HepG2 (cell line): Measurements from ENCODE around the gene VAPB. TPM values are rescaled to one million over a fixed set of nuclear protein-coding genes. Genes with fewer than 3 reads are reported as not detected.

Source experiments
- ATAC-seq: fragments of 200-7000 bp; cut with Tn5 transposase; 3 replicates; pipeline ENCODE4 v1.9.1; 2020; ENCODE audit warnings: mild to moderate bottlenecking, moderate library complexity
- BruUV-seq: library from RNA; stranded (reverse); fragments of 400-500 nt; replicated peaks from 2 replicates; lab custom pipeline; 2021; lab: Mats Ljungman, UMichigan
- CTCF ChIA-PET: fragments of 300-600 bp; formaldehyde crosslinking; extraction: SDS; loops from one replicate; lab custom pipeline; 2021; ENCODE audit warnings: low total read pairs, inconsistent platforms, low intra/inter-chr PET ratio; lab: Yijun Ruan, JAX
- POLR2A ChIA-PET: fragments of 350-600 bp; sonication (Branson Sonifier 250); formaldehyde crosslinking; loops from one replicate; lab custom pipeline; 2020; ENCODE audit warnings: antibody characterized with exemption, inconsistent platforms; lab: Yijun Ruan, JAX
- DNase-seq: peaks from one replicate; pipeline ENCODE4 v3.0.0-alpha.2; 2015; ENCODE audit warnings: low spot score
- FAIRE-seq: peaks from 3 replicates; lab custom pipeline; 2011; peaks lifted over from hg19 to GRCh38; lab: Jason Lieb, UNC
- H2AFZ ChIP-seq: one replicate; pipeline ENCODE4 v1.6.1; 2011; ENCODE audit warnings: low read length, inconsistent platforms
- H3K27ac ChIP-seq: fragments of 300-600 bp; 3 replicates; pipeline ENCODE4 v1.8.0; 2011; ENCODE audit warnings: mixed run types, mild to moderate bottlenecking, mixed read lengths, low read length, inconsistent platforms; ENCODE audit not compliant: insufficient read depth; ENCODE audit errors: extremely low read length
- H3K27me3 ChIP-seq, 2 experiments: fragments of 200-600 bp in 1 of 2; 2 replicates in 1 of 2; 3 replicates in 1 of 2; pipeline versions ENCODE4 v1.6.0 to v1.8.0; 2011; ENCODE audit warnings: low read length in 2 of 2, mild to moderate bottlenecking in 2 of 2, moderate library complexity in 2 of 2, inconsistent platforms in 1 of 2; ENCODE audit not compliant: insufficient read depth in 2 of 2, control insufficient read depth in 1 of 2
- H3K36me3 ChIP-seq, 2 experiments: fragments of 200-600 bp in 1 of 2; replicated peaks in 1 of 2; 2 replicates in 1 of 2; 3 replicates in 1 of 2; pipeline versions ENCODE4 v1.5.1 to v1.8.0; 2011; ENCODE audit warnings: low read length in 2 of 2, inconsistent platforms in 1 of 2; ENCODE audit not compliant: insufficient read depth in 2 of 2, control insufficient read depth in 1 of 2
- H3K4me1 ChIP-seq: 2 replicates; pipeline ENCODE4 v1.5.1; 2012; ENCODE audit warnings: low read length, inconsistent platforms; ENCODE audit not compliant: insufficient read depth
- H3K4me2 ChIP-seq: 2 replicates; pipeline ENCODE4 v1.6.0; 2011; ENCODE audit warnings: low read depth, low read length, inconsistent platforms
- H3K4me3 ChIP-seq, 3 experiments: fragments of 200-600 bp in 1 of 3; sonication (generic), shearing (Covaris generic) in 1 of 3; replicated peaks in 1 of 3; 2 replicates each; pipeline ENCODE4 v1.5.1; 2011 to 2016; ENCODE audit warnings: low read length in 3 of 3, inconsistent platforms in 2 of 3, low read depth in 2 of 3, mild to moderate bottlenecking in 2 of 3, control low read depth in 1 of 3, mixed read lengths in 1 of 3; ENCODE audit not compliant: insufficient read depth in 1 of 3
- H3K79me2 ChIP-seq: one replicate; pipeline ENCODE4 v1.6.1; 2011; ENCODE audit warnings: low read length, inconsistent platforms; ENCODE audit not compliant: insufficient read depth
- H3K9ac ChIP-seq: 2 replicates; pipeline ENCODE4 v1.6.0; 2011; ENCODE audit warnings: mild to moderate bottlenecking, low read depth, low read length, inconsistent platforms; ENCODE audit not compliant: insufficient read depth
- H3K9me3 ChIP-seq: 2 replicates; pipeline ENCODE4 v1.5.1; 2012; ENCODE audit warnings: mild to moderate bottlenecking, low read length
- H4K20me1 ChIP-seq: 2 replicates; pipeline ENCODE4 v1.6.0; 2011; ENCODE audit warnings: inconsistent platforms, mild to moderate bottlenecking, low read length, moderate library complexity; ENCODE audit not compliant: insufficient read depth
- ARID2 ChIP-seq: sonication (generic); formaldehyde crosslinking; IDR thresholded peaks from 2 replicates; pipeline ENCODE4 v1.8.1; 2022; ENCODE audit warnings: mild to moderate bottlenecking, missing genetic modification reagents, borderline replicate concordance
- FOXC1 ChIP-seq: sonication (generic); formaldehyde crosslinking; IDR thresholded peaks from 2 replicates; pipeline ENCODE4 v1.8.0; 2022; ENCODE audit warnings: mild to moderate bottlenecking, missing genetic modification reagents, borderline replicate concordance
- FOXK1 ChIP-seq: sonication (generic); formaldehyde crosslinking; IDR thresholded peaks from 2 replicates; pipeline ENCODE4 v1.4.0; 2020; ENCODE audit warnings: low read depth, missing genetic modification reagents, borderline replicate concordance
- FOXM1 ChIP-seq: sonication (generic); formaldehyde crosslinking; IDR thresholded peaks from 2 replicates; pipeline ENCODE4 v1.5.0; 2020; ENCODE audit warnings: missing genetic modification reagents
- IKZF4 ChIP-seq: sonication (generic); formaldehyde crosslinking; IDR thresholded peaks from 2 replicates; pipeline ENCODE4 v1.5.1; 2020; ENCODE audit warnings: borderline replicate concordance, mild to moderate bottlenecking, low read depth, missing genetic modification reagents; ENCODE audit errors: not compliant biosample characterization
- ZNF484 ChIP-seq: sonication (generic); formaldehyde crosslinking; IDR thresholded peaks from 2 replicates; pipeline ENCODE4 v1.5.1; 2020; ENCODE audit warnings: mild to moderate bottlenecking, low read depth, missing genetic modification reagents, borderline replicate concordance
- ZNF552 ChIP-seq: sonication (generic); formaldehyde crosslinking; IDR thresholded peaks from 2 replicates; pipeline ENCODE4 v1.9.0; 2022; ENCODE audit warnings: missing genetic modification reagents, mild to moderate bottlenecking, borderline replicate concordance
- ZNF672 ChIP-seq: sonication (generic); formaldehyde crosslinking; IDR thresholded peaks from 2 replicates; pipeline ENCODE4 v1.8.1; 2022; ENCODE audit warnings: missing genetic modification reagents
- WGBS: methylation state at CpG from one replicate; pipeline ENCODE4 v1.1.6; 2017; ENCODE audit warnings: low lambda C conversion rate; 5-methylcytosine and 5-hydroxymethylcytosine counted together
- in situ Hi-C: cut with HindIII; loops from 2 replicates; pipeline ENCODE4 v1.10.0; 2017; ENCODE audit warnings: low pct_unique_long_range_greater_than_20kb; ENCODE audit not compliant: extremely low pct_ligation_motif_present
- intact Hi-C: fragments of 100-400 bp; cut with micrococcal nuclease; formaldehyde crosslinking; loops from one replicate; pipeline ENCODE4 v1.10.0; 2022; ENCODE audit not compliant: unreplicated experiment
- polyA plus RNA-seq, 8 experiments: library from polyadenylated mRNA; depleted of rRNA in 3 of 8; stranded (reverse) in 7 of 8; unstranded in 1 of 8; fragments of >200 nt; fragmentation: Illumina TruSeq in 4 of 8; extraction: Trizol in 4 of 8; gene quantifications; 2 replicates each; pipeline versions ENCODE4 v1.2.1 to v1.2.3, GENCODE V29; 2011 to 2016; ENCODE audit warnings: low read depth in 4 of 8, missing spikeins in 1 of 8, mixed read lengths in 1 of 8; ENCODE audit not compliant: insufficient read depth in 1 of 8
- total RNA-seq, 5 experiments: library from RNA; depleted of rRNA; stranded (reverse); fragments of >200 nt; fragmentation: Illumina TruSeq; extraction: Trizol; gene quantifications; 2 replicates each; pipeline ENCODE4 v1.2.3, GENCODE V29; 2016; ENCODE audit warnings: low read depth in 1 of 5
- TF ChIP-seq, protein P1 (sequence below): sonication (generic); formaldehyde crosslinking; IDR thresholded peaks from 2 replicates; pipeline ENCODE4 v1.4.0; 2020; ENCODE audit warnings: missing genetic modification reagents

Gene VAPB
- total and polyA plus RNA-seq, 2 of the 13 experiments (the other 11 are each of a cell fraction or from before 2014, with no cell fraction given) = 18.6 to 48.5 TPM

DNA sequence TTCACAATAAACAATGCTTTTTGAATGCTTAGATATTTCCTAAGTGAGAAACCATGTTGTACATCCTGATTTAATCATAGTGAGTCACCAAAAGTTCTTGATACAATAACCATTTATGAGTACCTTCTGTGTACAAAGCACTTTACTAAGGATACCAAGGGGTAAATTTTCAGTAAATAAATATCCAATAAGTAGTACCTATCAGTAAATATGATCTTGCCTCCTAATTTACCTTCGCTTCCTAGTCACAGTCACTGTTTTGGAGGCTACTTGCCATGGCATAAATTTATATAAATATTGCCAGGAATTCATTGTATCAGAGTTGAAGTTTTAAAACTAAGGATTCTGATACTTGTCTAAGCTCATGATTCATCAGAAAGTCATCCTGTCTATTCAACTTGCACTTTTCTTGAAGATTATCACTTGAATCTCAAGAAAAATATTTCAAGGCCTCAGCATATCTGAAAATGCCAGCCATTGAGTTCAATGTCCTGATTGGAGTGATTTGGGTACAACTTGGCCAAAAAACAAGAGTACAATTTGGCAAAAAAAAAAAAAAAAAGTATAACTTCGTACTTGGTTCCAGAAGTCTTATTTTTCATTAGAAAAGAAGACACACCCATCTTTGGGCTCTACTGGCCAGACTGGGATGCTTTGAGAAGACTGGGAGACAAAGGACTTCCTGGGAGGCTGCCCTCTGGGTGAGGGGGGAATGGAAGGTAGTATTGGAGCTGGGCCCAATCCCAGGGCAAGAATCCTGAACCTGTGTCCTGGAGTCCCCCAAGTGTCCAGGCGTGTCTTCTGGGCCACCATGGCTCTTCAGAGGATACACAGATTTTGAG lies 46.7 kb upstream of the VAPB start:
- DNase-seq (no peak), ATAC-seq (no peak), FAIRE-seq (no peak)
- H3K27me3 ChIP-seq = no peaks in the 10 kb centered on the region
- H3K9ac ChIP-seq = no peak overlapping the region
- H2AFZ ChIP-seq = no peak overlapping the region
- peaks cover 22 to 42% of the 10 kb centered on the region in 2 experiments for H3K36me3 ChIP-seq
- H3K27ac ChIP-seq = no peak overlapping the region
- no TSS peak for BruUV-seq
- H4K20me1 ChIP-seq = no peaks in the 10 kb centered on the region
- intact Hi-C loops (no loop called here), in situ Hi-C loops (no loop called here)
- ChIA-PET POLR2A (no interaction called here), CTCF (no interaction called here)
- TF ChIP-seq ZNF552 (CRISPR knock-in tag) (no peak), FOXC1 (CRISPR knock-in tag) (no peak), FOXK1 (CRISPR knock-in tag) (no peak), ZNF484 (CRISPR knock-in tag) (no peak), IKZF4 (CRISPR knock-in tag) (no peak), ZNF672 (CRISPR knock-in tag) (no peak), ARID2 (CRISPR knock-in tag) (no peak), FOXM1 (CRISPR knock-in tag) (no peak)
- TF ChIP-seq, protein P1, sequence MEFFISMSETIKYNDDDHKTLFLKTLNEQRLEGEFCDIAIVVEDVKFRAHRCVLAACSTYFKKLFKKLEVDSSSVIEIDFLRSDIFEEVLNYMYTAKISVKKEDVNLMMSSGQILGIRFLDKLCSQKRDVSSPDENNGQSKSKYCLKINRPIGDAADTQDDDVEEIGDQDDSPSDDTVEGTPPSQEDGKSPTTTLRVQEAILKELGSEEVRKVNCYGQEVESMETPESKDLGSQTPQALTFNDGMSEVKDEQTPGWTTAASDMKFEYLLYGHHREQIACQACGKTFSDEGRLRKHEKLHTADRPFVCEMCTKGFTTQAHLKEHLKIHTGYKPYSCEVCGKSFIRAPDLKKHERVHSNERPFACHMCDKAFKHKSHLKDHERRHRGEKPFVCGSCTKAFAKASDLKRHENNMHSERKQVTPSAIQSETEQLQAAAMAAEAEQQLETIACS (CRISPR knock-in tag) = no peak
- 95% methylated on average over 3 of the region's 3 CpGs for WGBS
- no peak overlapping the region for H3K4me2 ChIP-seq
- H3K79me2 ChIP-seq = peaks cover 5% of the 10 kb centered on the region
- H3K9me3 ChIP-seq = no peaks in the 10 kb centered on the region
- H3K4me3 ChIP-seq = no peak overlapping the region
- no peaks in the 10 kb centered on the region; the same call in 1 of the 2 replicates for H3K4me1 ChIP-seq
